Adrenal gland (tissue), 12 donors: ENCODE data around the gene RPTOR. TPM values are rescaled to one million over a fixed set of nuclear protein-coding genes. Genes with fewer than 3 reads are reported as not detected.

Source experiments
- DNase-seq, 7 donors: peaks; one replicate each; pipeline ENCODE4 v3.0.0-alpha.2; 2019 to 2020
- H3K27ac ChIP-seq, 5 donors: fragments of 200-600 bp; sonication (generic) in 4 of 5; 1 replicate in 3 of 5; 2 replicates in 2 of 5; pipeline versions ENCODE4 v1.5.1 to v1.8.0; 2016 to 2020; ENCODE audit warnings: mild to moderate bottlenecking in 1 of 5
- H3K27me3 ChIP-seq: fragments of 200-600 bp; 2 replicates; pipeline ENCODE4 v1.8.0; 2021
- H3K36me3 ChIP-seq, 2 donors: fragments of 200-600 bp; replicated peaks in 1 of 2; 1 replicate in 1 of 2; 2 replicates in 1 of 2; pipeline versions ENCODE4 v1.5.1 to v1.8.0; 2018 to 2022
- H3K4me1 ChIP-seq, 2 donors: fragments of 200-600 bp; replicated peaks in 1 of 2; 1 replicate in 1 of 2; 2 replicates in 1 of 2; pipeline versions ENCODE4 v1.5.1 to v1.8.0; 2018 to 2021
- H3K4me3 ChIP-seq, 4 donors: fragments of 200-600 bp; sonication (generic) in 3 of 4; one replicate each; pipeline ENCODE4 v1.5.1; 2016 to 2018
- H3K9me3 ChIP-seq, 3 donors: fragments of 200-600 bp; sonication (generic) in 1 of 3; replicated peaks in 1 of 3; 1 replicate in 2 of 3; 2 replicates in 1 of 3; pipeline versions ENCODE4 v1.5.1 to v1.8.0; 2016 to 2021
- CTCF ChIP-seq, 6 experiments: fragments of 450-650 bp in 4 of 6; fragments of 200-600 bp in 2 of 6; sonication (generic) in 1 of 6; IDR thresholded peaks; 1 replicate in 5 of 6; 2 replicates in 1 of 6; pipeline versions ENCODE4 v1.5.1 to v1.8.0; 2016 to 2021; ENCODE audit warnings: antibody characterized with exemption in 6 of 6, mild to moderate bottlenecking in 2 of 6, moderate library complexity in 1 of 6
- POLR2A ChIP-seq, 2 donors: fragments of 450-650 bp; IDR thresholded peaks; one replicate each; pipeline ENCODE4 v1.6.1; 2017; ENCODE audit warnings: antibody characterized with exemption in 2 of 2, mild to moderate bottlenecking in 2 of 2, moderate library complexity in 1 of 2
- WGBS, 4 donors: extraction: QIAGEN DNeasy Blood & Tissue Kit in 2 of 4; methylation state at CpG; one replicate each; pipeline versions ENCODE4 v1.1.5 to v1.1.7; 2013 to 2017; 5-methylcytosine and 5-hydroxymethylcytosine counted together
- intact Hi-C, 2 donors: fragments of 100-400 bp; cut with DNase I; formaldehyde crosslinking; loops; one replicate each; pipeline versions ENCODE4 v1.14.1 to v1.15.0; 2022 to 2023
- polyA plus RNA-seq, 3 donors: library from polyadenylated mRNA; stranded (reverse); fragments of 200-250 nt in 2 of 3; fragments of 350-450 nt in 1 of 3; fragmentation: Illumina TruSeq in 1 of 3; extraction: RNeasy Lipid Tissue Mini Kit (QIAGEN cat#74804) in 1 of 3; gene quantifications; one replicate each; pipeline ENCODE4 v1.2.3, GENCODE V29; 2013 to 2014
- total RNA-seq, 9 donors: library from RNA; depleted of rRNA in 4 of 9; stranded (reverse); fragments of >200 nt in 4 of 9; fragments of 120-200 nt in 1 of 9; fragmentation: NEBNext Ultra II Directional in 1 of 9; extraction: Animal tissue kit (Norgen Biotek cat#: 25700) in 1 of 9; gene quantifications; one replicate each; pipeline versions ENCODE4 v1.1.0 to v1.2.4, GENCODE V29; 2013 to 2023
- donor health status: healthy with polysubstance abuse.
- donor health status: Bipolar disorder and iron deficiency.
- donor health status: DM: yes; HTN: yes; CAD: no.
- donor health status: DM: no; HTN: no; CAD: no.
- donor health status: DM: no; HTN: no; CAD: no.
- donor health status: DM: yes; HTN: yes; CAD: no.

RPTOR gene
- total and polyA plus RNA-seq, 12 donors: 9.7 to 53.3 (median 29.7) TPM

- Histone ChIP-seq H3K27ac (no peak overlapping the region), H3K4me3 (no peak overlapping the region), H3K27me3 (no peaks in the 10 kb centered on the region), H3K4me1 (peaks cover 0 to 6% of the 10 kb centered on the region in 2 donors), H3K9me3 (no peaks in the 10 kb centered on the region), H3K36me3 (no peaks in the 10 kb centered on the region)
- 76 to 86% (median 85%) methylated on average over 17 to 23 of the region's 23 CpGs for WGBS, 4 donors
- TF ChIP-seq CTCF (IDR thresholded peaks at IDR 0.05) (no peak), POLR2A (IDR thresholded peaks at IDR 0.05) (no peak)
- peak in 2 of 7 donors; percentile 5 to 7 for DNase-seq
- intact Hi-C loops: no loop called here
Observed at GRCh38 chr17:80819422-80820164, 275.0 kb downstream of the RPTOR start.

GRCh38 chr17:80820331-80820730 lies 275.7 kb downstream of the RPTOR start:
- WGBS, 4 donors: 87 to 94% (median 90%) methylated on average over 11 to 13 of the region's 13 CpGs
- TF ChIP-seq POLR2A (IDR thresholded peaks at IDR 0.05) (no peak), CTCF (IDR thresholded peaks at IDR 0.05) (no peak)
- peak in 2 of 7 donors; percentile 3 to 7 for DNase-seq

GRCh38 chr17:80821546-80821945 lies 276.9 kb downstream of the RPTOR start:
- 94 to 97% (median 96%) methylated on average over 10 to 18 of the region's 18 CpGs for WGBS, 4 donors
- no peak overlapping the region for H3K4me3 ChIP-seq
- no peaks in the 10 kb centered on the region for H3K36me3 ChIP-seq
- TF ChIP-seq POLR2A (IDR thresholded peaks at IDR 0.05): no peak
- intact Hi-C loops: no loop called here
- DNase-seq: peak in 3 of 7 donors; percentile 5 to 13 (median 13)
- H3K4me1 ChIP-seq: peaks cover 0 to 6% of the 10 kb centered on the region in 2 donors
- no peak overlapping the region for H3K27ac ChIP-seq
- H3K27me3 ChIP-seq: no peaks in the 10 kb centered on the region
- H3K9me3 ChIP-seq: no peaks in the 10 kb centered on the region

More at GRCh38 chr17:80820331-80820730, 275.7 kb downstream of the RPTOR start:
- Histone ChIP-seq H3K4me1 (peaks cover 0 to 6% of the 10 kb centered on the region in 2 donors), H3K9me3 (no peaks in the 10 kb centered on the region), H3K27me3 (no peaks in the 10 kb centered on the region), H3K4me3 (no peak overlapping the region), H3K27ac (no peak overlapping the region), H3K36me3 (no peaks in the 10 kb centered on the region)
- intact Hi-C loops: no loop called here

- peaks cover 0 to 6% of the 10 kb centered on the region in 2 donors for H3K4me1 ChIP-seq
- intact Hi-C loops: no loop called here
- peak overlapping the region in 1 of 4 donors; percentile 6 for H3K4me3 ChIP-seq
- no peaks in the 10 kb centered on the region for H3K36me3 ChIP-seq
- TF ChIP-seq POLR2A (IDR thresholded peaks at IDR 0.05) (peak in 1 of 2 donors; percentile 16), CTCF (IDR thresholded peaks at IDR 0.05) (no peak)
- peak in 6 of 7 donors; percentile 23 to 76 (median 54) for DNase-seq
- H3K9me3 ChIP-seq: no peaks in the 10 kb centered on the region
- H3K27ac ChIP-seq: peak overlapping the region in 1 of 5 donors; percentile 17
- H3K27me3 ChIP-seq: no peaks in the 10 kb centered on the region
- 58 to 88% (median 60%) methylated on average over 27 to 36 of the region's 36 CpGs for WGBS, 4 donors
Observed at GRCh38 chr17:80822021-80822699, 277.5 kb downstream of the RPTOR start.
